Measurements from ENCODE around the gene CDSN.
A peak's percentile ranks its signal among the peaks of the same experiment; 100 is the strongest.

CDSN gene

DNA sequence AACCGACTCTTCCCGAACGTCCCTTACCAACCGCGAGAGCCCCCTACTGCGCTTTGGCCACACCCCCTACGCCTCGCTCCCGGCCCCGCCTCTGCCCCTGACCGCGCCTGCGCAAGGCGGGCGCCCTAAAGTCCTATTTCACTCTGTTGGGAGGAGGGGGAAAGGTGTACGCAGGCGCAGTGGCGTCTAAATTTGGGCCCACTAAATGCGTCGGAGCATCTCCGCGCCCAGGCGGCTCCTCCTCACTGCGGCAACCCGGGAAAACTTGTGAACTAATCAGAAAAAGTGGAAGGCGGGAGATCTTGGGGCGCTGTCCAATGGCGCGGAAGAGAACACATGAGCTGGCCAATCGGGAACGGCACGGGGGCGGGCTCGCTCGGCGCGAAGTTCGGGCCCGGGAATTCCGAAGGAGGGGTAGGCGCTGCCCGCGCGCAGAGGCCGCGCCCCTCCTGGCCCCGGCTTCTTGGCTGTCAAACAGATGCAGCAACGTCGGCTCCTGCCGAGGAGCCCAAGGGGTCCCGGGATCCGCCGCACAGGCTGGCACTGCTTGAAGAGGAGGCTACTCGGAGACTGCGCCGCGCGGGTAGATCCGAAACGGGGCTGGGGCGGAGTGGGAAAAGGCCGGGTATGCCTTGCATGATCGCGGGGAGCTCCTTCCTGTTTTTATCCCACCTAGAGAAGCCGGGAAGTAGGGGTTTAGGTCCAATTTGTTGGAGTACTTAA lies 38.1 kb upstream of the CDSN start, which contains the start of gene TCF19:
TCF19 (plus strand) TSS at position 450 of the 723 bp plus-strand sequence. CDS start 881 bp downstream, outside the sequence.
- TF ChIP-seq, protein P1, sequence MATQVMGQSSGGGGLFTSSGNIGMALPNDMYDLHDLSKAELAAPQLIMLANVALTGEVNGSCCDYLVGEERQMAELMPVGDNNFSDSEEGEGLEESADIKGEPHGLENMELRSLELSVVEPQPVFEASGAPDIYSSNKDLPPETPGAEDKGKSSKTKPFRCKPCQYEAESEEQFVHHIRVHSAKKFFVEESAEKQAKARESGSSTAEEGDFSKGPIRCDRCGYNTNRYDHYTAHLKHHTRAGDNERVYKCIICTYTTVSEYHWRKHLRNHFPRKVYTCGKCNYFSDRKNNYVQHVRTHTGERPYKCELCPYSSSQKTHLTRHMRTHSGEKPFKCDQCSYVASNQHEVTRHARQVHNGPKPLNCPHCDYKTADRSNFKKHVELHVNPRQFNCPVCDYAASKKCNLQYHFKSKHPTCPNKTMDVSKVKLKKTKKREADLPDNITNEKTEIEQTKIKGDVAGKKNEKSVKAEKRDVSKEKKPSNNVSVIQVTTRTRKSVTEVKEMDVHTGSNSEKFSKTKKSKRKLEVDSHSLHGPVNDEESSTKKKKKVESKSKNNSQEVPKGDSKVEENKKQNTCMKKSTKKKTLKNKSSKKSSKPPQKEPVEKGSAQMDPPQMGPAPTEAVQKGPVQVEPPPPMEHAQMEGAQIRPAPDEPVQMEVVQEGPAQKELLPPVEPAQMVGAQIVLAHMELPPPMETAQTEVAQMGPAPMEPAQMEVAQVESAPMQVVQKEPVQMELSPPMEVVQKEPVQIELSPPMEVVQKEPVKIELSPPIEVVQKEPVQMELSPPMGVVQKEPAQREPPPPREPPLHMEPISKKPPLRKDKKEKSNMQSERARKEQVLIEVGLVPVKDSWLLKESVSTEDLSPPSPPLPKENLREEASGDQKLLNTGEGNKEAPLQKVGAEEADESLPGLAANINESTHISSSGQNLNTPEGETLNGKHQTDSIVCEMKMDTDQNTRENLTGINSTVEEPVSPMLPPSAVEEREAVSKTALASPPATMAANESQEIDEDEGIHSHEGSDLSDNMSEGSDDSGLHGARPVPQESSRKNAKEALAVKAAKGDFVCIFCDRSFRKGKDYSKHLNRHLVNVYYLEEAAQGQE (IDR thresholded peaks at IDR 0.05; ENCODE audit: insufficient read depth in 1 of 2, low read depth in 2 of 2, low read length in 2 of 2): no peak
- TF ChIP-seq TAF1 (IDR thresholded peaks at IDR 0.05; ENCODE audit: borderline replicate concordance, insufficient read depth, low read length) (peak; percentile 83; the same call in 1 of the 2 replicates), SIN3A (IDR thresholded peaks at IDR 0.05; ENCODE audit: borderline replicate concordance, insufficient read depth, low read length) (peak; percentile 80), FOXP2 (optimal IDR thresholded peaks at IDR 0.05; ENCODE audit: borderline replicate concordance, extremely low read depth, extremely low read length, insufficient read depth) (peak; percentile 66), POLR2AphosphoS5 (IDR thresholded peaks at IDR 0.05; ENCODE audit: low read depth, low read length) (peak; percentile 70)

DNA sequence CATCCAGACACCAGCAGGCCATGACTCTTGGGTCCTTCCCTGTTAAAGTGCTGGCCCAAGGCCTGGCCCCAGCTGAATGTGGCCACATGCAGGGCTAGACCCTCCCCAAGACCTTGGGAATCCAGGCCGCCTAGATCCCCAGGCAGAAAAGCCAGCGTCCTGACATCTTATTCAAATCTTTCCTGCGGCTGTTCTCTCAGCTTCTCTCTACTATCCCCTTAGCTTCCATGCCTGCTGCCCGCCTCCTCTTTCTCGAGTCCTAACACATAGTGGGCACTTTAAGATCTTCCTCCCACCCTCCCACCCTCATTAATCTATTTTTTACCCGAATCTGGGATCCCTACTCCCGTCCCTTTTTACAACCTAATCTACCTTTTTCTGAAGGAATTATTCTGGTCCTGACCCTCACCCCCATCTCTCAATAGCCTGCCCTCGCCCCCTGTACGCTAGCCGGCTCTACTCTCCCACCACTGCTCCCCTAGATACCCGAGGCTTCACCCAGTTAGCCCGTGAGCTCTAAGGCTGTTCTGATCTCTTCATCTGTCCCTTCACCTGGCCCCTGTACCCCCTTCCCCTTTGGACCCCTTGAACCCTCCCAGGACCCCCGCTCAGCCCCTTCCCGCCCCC lies 37.4 kb upstream of the CDSN start, which contains the start of gene CCHCR1:
CCHCR1 (minus strand) TSS at position 290 of the 627 bp plus-strand sequence; CDS start at position 88, 202 bp downstream.
- TF ChIP-seq, protein P1 (IDR thresholded peaks at IDR 0.05; ENCODE audit: insufficient read depth in 1 of 2, low read depth in 2 of 2, low read length in 2 of 2): no peak
- TF ChIP-seq POLR2AphosphoS5 (IDR thresholded peaks at IDR 0.05; ENCODE audit: low read depth, low read length) (no peak), TAF1 (IDR thresholded peaks at IDR 0.05; ENCODE audit: borderline replicate concordance, insufficient read depth, low read length) (no peak), SIN3A (IDR thresholded peaks at IDR 0.05; ENCODE audit: borderline replicate concordance, insufficient read depth, low read length) (no peak), FOXP2 (optimal IDR thresholded peaks at IDR 0.05; ENCODE audit: borderline replicate concordance, extremely low read depth, extremely low read length, insufficient read depth) (no peak)

DNA sequence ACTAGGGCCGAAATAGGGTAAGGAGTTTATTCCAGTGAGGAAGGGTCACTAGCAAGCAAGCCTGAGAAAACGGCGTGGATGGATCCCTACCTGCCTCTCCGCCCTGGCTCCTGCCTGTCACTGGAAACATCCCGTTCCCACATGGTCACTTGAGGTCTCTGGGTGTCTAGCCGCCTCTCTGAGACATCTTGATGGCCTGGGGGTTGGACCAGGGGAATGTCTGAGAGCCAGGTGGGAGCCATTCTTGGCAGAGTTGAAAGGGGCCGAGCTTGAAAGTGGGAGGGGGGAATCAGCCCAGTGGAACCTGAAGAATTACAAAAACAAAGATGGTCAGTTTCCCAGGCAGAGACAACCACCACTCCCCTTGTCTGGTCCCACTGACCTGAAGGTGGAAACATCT lies 36.4 kb upstream of the CDSN start:
- TF ChIP-seq POLR2AphosphoS5 (IDR thresholded peaks at IDR 0.05; ENCODE audit: low read depth, low read length): no peak

DNA sequence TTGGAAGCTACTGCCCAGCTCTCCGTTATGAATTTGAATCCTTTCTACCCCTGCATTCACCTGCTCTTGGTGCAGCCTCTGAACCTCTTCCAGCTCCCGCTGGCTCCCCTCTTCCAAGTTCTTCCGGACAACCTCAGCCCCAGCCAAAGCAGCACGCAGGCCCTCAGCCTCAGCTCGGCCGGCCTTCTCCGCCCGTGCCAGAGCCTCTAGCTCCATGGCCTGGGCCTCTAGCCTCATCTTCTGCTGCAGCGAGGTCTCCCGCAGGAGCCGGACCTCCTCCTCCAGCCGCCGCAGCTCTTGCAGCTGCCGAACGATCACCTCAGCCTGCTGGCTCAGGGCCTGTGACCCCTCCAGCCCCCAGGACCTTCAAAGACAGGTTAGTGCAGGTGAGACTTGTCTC lies 34.2 kb upstream of the CDSN start:
- TF ChIP-seq FOXP2 (optimal IDR thresholded peaks at IDR 0.05; ENCODE audit: borderline replicate concordance, extremely low read depth, extremely low read length, insufficient read depth): no peak
- TF ChIP-seq SIN3A (IDR thresholded peaks at IDR 0.05; ENCODE audit: borderline replicate concordance, insufficient read depth, low read length): no peak
- TF ChIP-seq TAF1 (IDR thresholded peaks at IDR 0.05; ENCODE audit: borderline replicate concordance, insufficient read depth, low read length): no peak
- TF ChIP-seq POLR2AphosphoS5 (IDR thresholded peaks at IDR 0.05; ENCODE audit: low read depth, low read length): no peak
- TF ChIP-seq, protein P1 (IDR thresholded peaks at IDR 0.05; ENCODE audit: insufficient read depth in 1 of 2, low read depth in 2 of 2, low read length in 2 of 2): no peak

DNA sequence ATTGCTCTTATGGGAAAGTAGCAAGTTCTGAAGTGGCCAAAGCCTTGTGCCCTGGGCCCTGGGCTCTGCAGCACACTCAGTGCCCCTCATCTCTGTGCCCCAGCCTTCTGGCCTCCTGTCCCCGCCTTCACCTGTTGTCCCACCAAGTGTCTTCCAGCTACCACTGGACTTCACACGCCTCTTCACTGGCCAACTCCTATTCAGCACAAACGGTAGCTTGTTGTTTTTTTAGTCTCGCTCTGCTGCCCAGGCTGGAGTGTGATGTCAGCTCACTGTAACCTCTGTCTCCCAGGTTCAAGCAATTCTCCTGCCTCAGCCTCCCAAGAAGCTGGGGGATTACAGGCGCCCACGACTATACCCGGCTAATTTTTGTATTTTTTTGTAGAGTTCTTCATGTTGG lies 32.5 kb upstream of the CDSN start:
- no peak for TF ChIP-seq FOXP2 (optimal IDR thresholded peaks at IDR 0.05; ENCODE audit: borderline replicate concordance, extremely low read depth, extremely low read length, insufficient read depth)
- no peak for TF ChIP-seq TAF1 (IDR thresholded peaks at IDR 0.05; ENCODE audit: borderline replicate concordance, insufficient read depth, low read length)
- no peak for TF ChIP-seq SIN3A (IDR thresholded peaks at IDR 0.05; ENCODE audit: borderline replicate concordance, insufficient read depth, low read length)
- TF ChIP-seq POLR2AphosphoS5 (IDR thresholded peaks at IDR 0.05; ENCODE audit: low read depth, low read length): no peak
- TF ChIP-seq, protein P1 (IDR thresholded peaks at IDR 0.05; ENCODE audit: insufficient read depth in 1 of 2, low read depth in 2 of 2, low read length in 2 of 2): no peak

Measured in PFSK-1 (cell line).